Left lung (tissue), 10 donors: Measurements from ENCODE around the gene ABHD6. TPM values are rescaled to one million over a fixed set of nuclear protein-coding genes. Genes with fewer than 3 reads are reported as not detected.

Experiments used
- ATAC-seq: fragments of 200-7000 bp; cut with Tn5 transposase; one replicate; pipeline ENCODE4 v1.9.1; 2020; ENCODE audit warnings: moderate library complexity
- DNase-seq, 4 donors: peaks; one replicate each; pipeline ENCODE4 v3.0.0-alpha.2; 2013 to 2020
- H3K27ac ChIP-seq, 2 donors: fragments of 200-600 bp; sonication (generic) in 1 of 2; one replicate each; pipeline versions ENCODE4 v1.5.0 to v1.8.0; 2020 to 2021
- H3K27me3 ChIP-seq, 2 donors: fragments of 200-600 bp; sonication (generic) in 1 of 2; one replicate each; pipeline versions ENCODE4 v1.5.0 to v1.8.0; 2020 to 2021
- H3K36me3 ChIP-seq, 2 donors: fragments of 200-600 bp; sonication (generic) in 1 of 2; one replicate each; pipeline versions ENCODE4 v1.5.0 to v1.8.0; 2020 to 2021
- H3K4me1 ChIP-seq, 2 donors: fragments of 200-600 bp; one replicate each; pipeline ENCODE4 v1.8.0; 2021
- H3K4me3 ChIP-seq, 2 donors: fragments of 200-600 bp; sonication (generic) in 1 of 2; one replicate each; pipeline versions ENCODE4 v1.5.0 to v1.8.0; 2020 to 2021; ENCODE audit warnings: mild to moderate bottlenecking in 1 of 2
- H3K9me3 ChIP-seq, 2 donors: fragments of 200-600 bp; sonication (generic) in 1 of 2; one replicate each; pipeline versions ENCODE4 v1.5.0 to v1.8.0; 2020 to 2021
- intact Hi-C, 2 donors: fragments of 100-400 bp; cut with DNase I; formaldehyde crosslinking; loops; one replicate each; pipeline versions ENCODE4 v1.11.2 to v1.14.2; 2022
- polyA plus RNA-seq, 6 donors: library from polyadenylated mRNA; unstranded; fragments of 120-200 nt; gene quantifications; one replicate each; pipeline ENCODE4 v1.2.1, GENCODE V29; 2013; ENCODE audit not compliant: insufficient read length in 6 of 6
- total RNA-seq, 2 donors: library from RNA; stranded (reverse); fragmentation: NEBNext Ultra II Directional; extraction: Animal tissue kit (Norgen Biotek cat#: 25700); gene quantifications; one replicate each; pipeline ENCODE4 v1.2.1, GENCODE V29; 2021
- TF ChIP-seq, protein P1 (sequence below), 2 donors: fragments of 200-600 bp; sonication (generic) in 1 of 2; IDR thresholded peaks; one replicate each; pipeline versions ENCODE4 v1.5.0 to v1.8.0; 2021; ENCODE audit warnings: antibody characterized with exemption in 2 of 2
- donor health status: DM: no; HTN: yes; CAD: no.
- donor health status: DM: no; HTN: no; CAD: no.

Gene ABHD6
- total and polyA plus RNA-seq, 8 donors, result 4.8 to 12.7 (median 8.2) TPM

DNA sequence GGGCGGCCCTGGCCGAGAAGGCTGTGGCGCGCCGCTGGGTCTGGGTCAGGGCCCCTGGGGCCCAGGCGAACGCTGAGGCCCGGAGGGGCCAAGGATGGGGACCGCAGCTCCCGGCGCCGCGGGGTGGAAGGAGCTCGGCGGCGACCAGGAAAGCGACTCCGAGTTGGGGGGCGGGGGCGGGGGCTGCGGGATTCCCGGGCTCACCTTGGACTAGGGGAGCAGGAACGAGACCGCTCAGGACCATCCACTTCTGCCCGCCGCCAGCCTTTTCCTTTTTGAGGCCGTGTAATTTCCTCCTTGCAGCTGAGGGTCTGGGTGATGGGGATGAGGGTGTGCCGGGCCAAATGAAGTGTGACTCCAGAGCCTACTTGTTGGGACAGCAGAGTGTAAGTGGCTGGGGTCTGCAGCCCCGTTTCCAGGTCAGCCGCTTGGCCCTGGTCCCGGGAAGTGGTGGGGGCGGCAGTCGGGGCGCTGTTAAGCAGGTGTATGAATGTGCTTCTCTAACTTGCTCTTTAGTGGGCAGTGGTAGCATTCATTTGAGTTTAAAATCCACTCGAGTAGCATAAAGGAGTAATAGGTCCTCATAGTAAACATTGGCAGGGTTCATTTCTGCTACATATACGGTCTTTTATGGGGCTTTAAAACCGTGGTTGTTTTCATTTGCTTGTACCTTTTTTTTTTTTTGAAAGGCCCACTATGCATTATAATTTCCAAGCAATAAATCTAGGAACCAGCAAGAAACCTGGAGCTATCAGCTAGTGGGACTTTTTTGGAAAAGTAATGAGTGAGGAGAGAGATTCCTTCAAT, 95.8 kb downstream of the ABHD6 start:
- peaks cover 3 to 42% of the 10 kb centered on the region in 2 donors for H3K4me1 ChIP-seq
- peak in 2 of 4 donors; percentile 42 to 84 for DNase-seq
- intact Hi-C loops, result loop anchor here in 1 of 2 donors (5.0 kb wide), 1 partner anchor 79 kb away; no protein-coding TSS in a partner anchor

DNA sequence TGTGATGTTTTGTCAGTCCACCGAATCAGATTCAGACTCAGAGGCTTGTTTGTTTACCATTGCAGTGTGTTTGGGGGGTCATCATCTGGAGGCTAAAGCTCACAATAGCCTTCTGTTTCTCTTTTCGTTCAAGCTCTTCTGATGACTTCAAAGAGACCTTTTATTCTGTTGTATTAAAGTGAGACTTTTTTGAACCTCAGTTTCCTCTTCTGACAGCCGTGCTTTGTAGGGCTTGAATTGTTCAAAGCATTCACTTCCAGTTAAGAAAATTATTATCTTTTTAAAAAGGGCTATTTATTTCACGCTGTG, 96.4 kb downstream of the ABHD6 start:
- Histone ChIP-seq H3K4me1 (peaks cover 3 to 42% of the 10 kb centered on the region in 2 donors), H3K36me3 (no peaks in the 10 kb centered on the region), H3K4me3 (peak overlapping the region; percentile 69 to 86), H3K27me3 (no peaks in the 10 kb centered on the region), H3K27ac (peak overlapping the region in 1 of 2 donors; percentile 92), H3K9me3 (no peaks in the 10 kb centered on the region)
- TF ChIP-seq, protein P1, sequence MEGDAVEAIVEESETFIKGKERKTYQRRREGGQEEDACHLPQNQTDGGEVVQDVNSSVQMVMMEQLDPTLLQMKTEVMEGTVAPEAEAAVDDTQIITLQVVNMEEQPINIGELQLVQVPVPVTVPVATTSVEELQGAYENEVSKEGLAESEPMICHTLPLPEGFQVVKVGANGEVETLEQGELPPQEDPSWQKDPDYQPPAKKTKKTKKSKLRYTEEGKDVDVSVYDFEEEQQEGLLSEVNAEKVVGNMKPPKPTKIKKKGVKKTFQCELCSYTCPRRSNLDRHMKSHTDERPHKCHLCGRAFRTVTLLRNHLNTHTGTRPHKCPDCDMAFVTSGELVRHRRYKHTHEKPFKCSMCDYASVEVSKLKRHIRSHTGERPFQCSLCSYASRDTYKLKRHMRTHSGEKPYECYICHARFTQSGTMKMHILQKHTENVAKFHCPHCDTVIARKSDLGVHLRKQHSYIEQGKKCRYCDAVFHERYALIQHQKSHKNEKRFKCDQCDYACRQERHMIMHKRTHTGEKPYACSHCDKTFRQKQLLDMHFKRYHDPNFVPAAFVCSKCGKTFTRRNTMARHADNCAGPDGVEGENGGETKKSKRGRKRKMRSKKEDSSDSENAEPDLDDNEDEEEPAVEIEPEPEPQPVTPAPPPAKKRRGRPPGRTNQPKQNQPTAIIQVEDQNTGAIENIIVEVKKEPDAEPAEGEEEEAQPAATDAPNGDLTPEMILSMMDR (IDR thresholded peaks at IDR 0.05), result no peak
- DNase-seq (no peak), ATAC-seq (no peak)
- intact Hi-C loops, result loop anchor here in 1 of 2 donors (5.0 kb wide), 1 partner anchor 78 kb away; no protein-coding TSS in a partner anchor

More for the DNA sequence above, 95.8 kb downstream of the ABHD6 start:
- peak overlapping the region; percentile 69 to 86 for H3K4me3 ChIP-seq
- TF ChIP-seq, protein P1 (IDR thresholded peaks at IDR 0.05), result no peak
- peak; percentile 41 for ATAC-seq
- H3K9me3 ChIP-seq, result no peaks in the 10 kb centered on the region
- no peaks in the 10 kb centered on the region for H3K27me3 ChIP-seq
- H3K36me3 ChIP-seq, result no peaks in the 10 kb centered on the region
- H3K27ac ChIP-seq, result peak overlapping the region; percentile 39 to 92

DNA sequence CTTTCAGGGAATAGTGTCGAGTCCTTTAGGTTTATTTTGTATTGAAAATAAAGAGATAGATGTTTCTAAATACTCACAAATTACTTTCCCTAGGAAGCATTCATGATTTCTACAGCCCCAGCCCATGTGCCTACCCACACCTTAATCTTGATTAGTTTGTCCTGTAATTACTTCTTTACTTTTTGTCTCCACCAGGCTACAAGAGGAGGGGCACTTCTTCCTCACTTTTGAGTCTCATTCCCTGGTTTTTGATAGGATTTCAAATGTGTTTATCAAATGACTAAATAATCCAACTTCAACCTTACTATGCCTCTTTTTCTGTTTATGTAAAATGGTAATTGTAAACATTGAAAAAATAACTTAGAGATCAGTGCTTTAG, 96.9 kb downstream of the ABHD6 start:
- ATAC-seq (no peak), DNase-seq (no peak)
- intact Hi-C loops, result loop anchor here in 1 of 2 donors (5.0 kb wide), 1 partner anchor 78 kb away; no protein-coding TSS in a partner anchor
- Histone ChIP-seq H3K36me3 (no peaks in the 10 kb centered on the region), H3K27me3 (no peaks in the 10 kb centered on the region), H3K4me1 (peaks cover 3 to 42% of the 10 kb centered on the region in 2 donors), H3K9me3 (no peaks in the 10 kb centered on the region), H3K27ac (peak overlapping the region in 1 of 2 donors; percentile 92), H3K4me3 (peak overlapping the region in 1 of 2 donors; percentile 86)
- TF ChIP-seq, protein P1 (IDR thresholded peaks at IDR 0.05), result no peak

DNA sequence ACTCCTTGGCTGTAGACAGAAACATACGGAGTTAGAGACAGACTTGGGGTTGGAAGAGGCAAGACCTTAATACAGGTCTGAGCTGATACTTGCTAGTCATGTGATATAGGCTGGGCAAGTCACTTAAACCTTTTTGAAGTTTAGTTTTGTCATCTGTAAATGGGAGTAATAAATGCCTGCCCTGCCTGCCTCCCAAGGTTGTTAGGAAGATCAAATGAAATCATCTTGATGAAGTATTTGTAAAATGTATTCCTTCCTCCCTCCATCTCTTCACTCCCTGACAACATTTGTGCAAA, 98.0 kb downstream of the ABHD6 start:
- H3K4me3 ChIP-seq, result peak overlapping the region in 1 of 2 donors; percentile 86
- H3K27ac ChIP-seq, result peak overlapping the region; percentile 69 to 92
- H3K27me3 ChIP-seq, result no peaks in the 10 kb centered on the region
- H3K36me3 ChIP-seq, result peaks cover 0 to 6% of the 10 kb centered on the region in 2 donors
- no peaks in the 10 kb centered on the region for H3K9me3 ChIP-seq
- H3K4me1 ChIP-seq, result peaks cover 3 to 42% of the 10 kb centered on the region in 2 donors
- DNase-seq, result no peak
- TF ChIP-seq, protein P1 (IDR thresholded peaks at IDR 0.05), result no peak
- no peak for ATAC-seq
- intact Hi-C loops, result no loop called here

DNA sequence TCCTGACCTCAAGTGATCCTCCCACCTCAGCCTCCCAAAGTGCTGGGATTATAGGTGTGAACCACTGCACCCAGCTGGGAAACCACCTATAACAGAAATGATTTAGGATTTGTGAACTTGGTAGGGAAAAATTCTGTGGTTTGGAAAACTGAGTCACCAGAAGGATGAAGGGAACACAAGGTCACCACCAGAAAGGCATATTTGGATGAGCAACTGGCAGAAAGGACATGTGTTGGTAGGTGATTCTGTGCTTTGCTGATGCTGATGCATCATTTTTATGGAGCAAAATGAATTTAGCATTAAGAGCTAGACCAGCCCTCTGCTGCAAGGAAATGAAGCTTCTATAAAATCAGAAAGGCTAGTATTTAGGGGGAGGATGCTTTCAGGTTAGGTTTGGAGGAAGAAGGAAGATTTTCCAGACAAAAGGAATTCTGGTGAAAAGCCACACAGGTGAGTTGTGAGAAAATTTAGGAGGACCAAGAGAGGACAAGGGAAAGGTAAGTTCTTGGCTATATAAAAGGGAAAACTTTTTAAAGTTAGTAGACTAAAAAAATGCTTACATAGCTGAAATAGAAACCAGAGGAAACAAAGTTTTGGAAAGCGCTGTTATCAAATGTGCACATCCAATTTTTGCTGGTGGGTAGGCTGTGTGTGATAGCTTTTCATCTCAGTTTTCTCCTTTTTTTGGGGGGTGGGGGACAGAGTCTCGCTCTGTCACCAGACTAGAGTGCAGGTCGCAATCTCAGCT, 98.7 kb downstream of the ABHD6 start:
- H3K27ac ChIP-seq, result peak overlapping the region in 1 of 2 donors; percentile 92
- no peak for ATAC-seq
- TF ChIP-seq, protein P1 (IDR thresholded peaks at IDR 0.05), result no peak
- H3K27me3 ChIP-seq, result no peaks in the 10 kb centered on the region
- peaks cover 3 to 42% of the 10 kb centered on the region in 2 donors for H3K4me1 ChIP-seq
- peaks cover 0 to 10% of the 10 kb centered on the region in 2 donors for H3K36me3 ChIP-seq
- no peak overlapping the region for H3K4me3 ChIP-seq
- no peaks in the 10 kb centered on the region for H3K9me3 ChIP-seq
- intact Hi-C loops, result no loop called here
- no peak for DNase-seq
